Stimulated activated CD4-positive, alpha-beta T cell treated with anti-CD3 and anti-CD28 coated beads, Interleukin-4, amount 100 ng/mL, for 24 hours (primary cell): ENCODE measurements around the gene PDIK1L.

Experiments used
- DNase-seq: peaks from one replicate; pipeline ENCODE4 v3.0.0-alpha.2; 2020

PDIK1L gene

GRCh38 chr1:26124418-26125331 lies 13.1 kb downstream of the PDIK1L start:
- no peak for DNase-seq

- DNase-seq, result no peak
Measured at GRCh38 chr1:26125382-26125781, 13.8 kb downstream of the PDIK1L start.

- DNase-seq, result no peak
Measured at GRCh38 chr1:26125946-26126320, 14.3 kb downstream of the PDIK1L start.

- DNase-seq, result peak; percentile 49
Measured at GRCh38 chr1:26126321-26127084, 14.9 kb downstream of the PDIK1L start.

- no peak for DNase-seq
Measured at GRCh38 chr1:26127235-26128163, 15.9 kb downstream of the PDIK1L start.

- DNase-seq, result no peak
Measured at GRCh38 chr1:26129778-26130177, 18.2 kb downstream of the PDIK1L start.

- DNase-seq, result no peak
Measured at GRCh38 chr1:26130695-26131094, 19.1 kb downstream of the PDIK1L start.

GRCh38 chr1:26132128-26132833 lies 20.7 kb downstream of the PDIK1L start:
- no peak for DNase-seq

GRCh38 chr1:26132834-26133167 lies 21.2 kb downstream of the PDIK1L start:
- no peak for DNase-seq

- DNase-seq, result no peak
Measured at GRCh38 chr1:26134466-26134865, 22.8 kb downstream of the PDIK1L start.

GRCh38 chr1:26138974-26139558 lies 27.4 kb downstream of the PDIK1L start:
- no peak for DNase-seq

GRCh38 chr1:26142159-26142558 lies 30.5 kb downstream of the PDIK1L start:
- no peak for DNase-seq

GRCh38 chr1:26145041-26145959 lies 33.7 kb downstream of the PDIK1L start:
- peak; percentile 78 for DNase-seq

- no peak for DNase-seq
Measured at GRCh38 chr1:26145960-26146294, 34.3 kb downstream of the PDIK1L start.

- no peak for DNase-seq
Measured at GRCh38 chr1:26148887-26149286, 37.3 kb downstream of the PDIK1L start.

GRCh38 chr1:26153966-26154532 lies 42.4 kb downstream of the PDIK1L start:
- no peak for DNase-seq

GRCh38 chr1:26154750-26155149 lies 43.1 kb downstream of the PDIK1L start:
- DNase-seq, result no peak

- DNase-seq, result no peak
Measured at GRCh38 chr1:26155370-26156284, 44.0 kb downstream of the PDIK1L start.

- DNase-seq, result no peak
Measured at GRCh38 chr1:26156285-26157038, 44.8 kb downstream of the PDIK1L start.
